Stimulated activated CD8-positive, alpha-beta memory T cell treated with anti-CD3 and anti-CD28 coated beads, Interleukin-15, amount 100 ng/mL, for 4 hours (primary cell): ENCODE data around the gene EIF4E3.

ENCODE experiments used
- DNase-seq, 2 donors: peaks; one replicate each; pipeline ENCODE4 v3.0.0-alpha.2; 2020; ENCODE audit warnings: low read depth in 2 of 2

The EIF4E3 gene

DNA sequence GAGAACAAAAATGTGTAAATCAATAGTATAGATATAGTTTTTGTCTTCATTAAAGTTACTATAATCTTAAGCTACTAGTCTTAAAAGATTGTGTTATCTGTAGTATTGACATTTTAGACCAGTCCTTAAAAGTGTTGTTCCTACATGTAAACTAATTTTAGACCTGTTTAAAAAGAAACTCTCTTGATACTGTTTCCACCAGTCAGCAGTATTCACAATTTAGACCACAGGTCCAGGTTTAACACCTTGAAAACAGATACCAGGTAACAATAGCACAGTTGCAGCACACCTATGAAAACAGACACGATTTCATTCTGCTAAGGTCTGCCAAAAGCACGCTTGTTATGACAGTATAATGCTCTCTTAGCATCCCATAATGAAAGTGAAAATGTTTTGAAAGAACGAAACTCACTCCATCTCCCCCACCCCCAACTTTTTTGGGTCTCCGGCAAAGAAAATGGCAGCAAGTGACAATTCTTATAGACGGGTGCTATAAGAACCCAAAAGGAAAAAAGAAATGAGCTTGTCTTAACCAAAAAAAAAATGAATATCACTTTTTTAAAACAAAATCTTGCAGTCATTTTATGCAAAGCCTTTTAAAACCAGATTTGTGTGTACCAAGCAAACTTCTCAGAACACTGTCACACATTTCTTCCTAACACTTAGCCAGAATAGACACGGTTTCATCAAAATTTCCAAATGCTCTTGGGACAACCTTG, 1.6 kb downstream of the EIF4E3 start:
- DNase-seq: no peak

DNA sequence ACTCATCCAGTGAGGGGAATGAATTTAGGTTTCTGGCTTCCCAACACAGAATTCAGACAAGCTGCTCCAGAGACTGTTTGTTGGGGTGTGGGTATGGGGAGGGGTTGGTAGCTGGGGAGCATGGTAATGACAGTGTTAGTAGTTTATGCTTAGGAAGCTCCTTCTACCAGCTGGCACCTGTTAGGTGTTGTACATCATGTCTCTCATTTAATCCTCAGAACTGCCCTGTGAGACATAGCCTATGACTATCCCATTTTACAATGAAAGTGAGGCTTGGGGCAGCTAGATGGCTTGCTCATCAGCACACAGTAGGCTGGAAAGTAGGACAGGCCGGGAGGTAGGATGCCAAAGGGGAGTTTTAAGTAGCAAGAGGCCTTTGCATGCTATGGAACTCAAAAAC, 2.5 kb downstream of the EIF4E3 start:
- no peak for DNase-seq

DNA sequence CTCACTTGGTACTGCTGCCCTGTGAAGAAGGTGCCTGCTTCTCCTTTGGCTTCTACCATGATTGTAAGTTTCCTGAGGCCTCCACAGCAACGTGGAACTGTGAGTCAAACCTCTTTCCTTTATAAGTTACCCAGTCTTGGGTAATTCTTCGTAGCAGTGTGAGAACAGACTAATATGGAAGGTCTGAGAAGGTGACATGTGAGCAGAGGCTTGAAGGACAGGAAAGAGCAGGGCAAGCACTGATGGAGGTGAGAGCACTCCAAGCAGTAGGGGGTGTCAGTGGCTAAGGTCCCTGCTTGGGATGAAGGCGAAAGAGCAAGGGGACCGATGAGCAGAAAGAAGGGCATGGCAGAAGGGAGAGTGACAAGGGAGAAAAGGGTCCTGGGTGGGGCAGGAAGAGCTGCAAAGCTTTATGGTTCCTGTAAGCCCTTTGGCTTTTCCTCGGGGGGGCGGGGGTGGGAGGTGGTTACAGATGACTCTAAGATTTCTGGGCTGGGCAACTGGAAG, 3.5 kb downstream of the EIF4E3 start:
- DNase-seq: no peak

DNA sequence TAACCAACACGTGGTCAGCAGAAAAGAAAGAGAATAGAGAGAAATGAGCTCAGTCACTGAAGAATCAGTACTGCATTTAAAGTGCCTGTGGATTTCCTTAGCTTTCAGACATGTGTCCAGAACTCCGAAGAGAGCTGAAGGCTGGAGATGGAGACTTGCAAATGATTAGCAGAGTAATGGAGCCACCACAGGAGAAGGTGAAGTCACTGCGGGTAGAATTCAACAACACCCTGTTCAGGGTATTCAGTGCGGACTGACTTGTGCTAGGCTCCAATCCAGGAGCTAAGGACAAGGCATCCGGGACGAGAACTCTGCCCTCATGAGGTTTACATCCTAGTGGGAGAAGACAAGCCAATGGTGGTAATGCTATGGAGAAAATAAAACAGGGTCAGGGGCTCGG, 4.2 kb downstream of the EIF4E3 start:
- no peak for DNase-seq

DNA sequence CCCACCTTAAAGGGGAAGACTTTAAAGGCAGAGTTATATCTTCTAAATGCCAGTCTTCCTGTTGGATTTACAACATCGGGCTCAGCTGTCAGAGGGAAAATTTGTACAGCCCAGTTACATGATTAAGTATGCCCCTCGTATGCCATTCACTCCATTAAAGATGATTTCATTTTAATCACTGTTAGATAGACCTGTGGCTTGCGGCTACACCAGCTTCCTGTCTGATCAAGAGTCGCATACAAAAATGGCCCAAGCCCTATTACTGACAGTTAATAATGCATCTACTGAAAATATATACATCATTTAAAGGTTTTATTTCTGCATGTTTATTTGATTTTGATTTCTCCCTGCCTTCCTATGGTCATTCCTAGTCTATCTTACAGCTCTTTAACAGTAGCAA, 7.1 kb downstream of the EIF4E3 start:
- DNase-seq: no peak

DNA sequence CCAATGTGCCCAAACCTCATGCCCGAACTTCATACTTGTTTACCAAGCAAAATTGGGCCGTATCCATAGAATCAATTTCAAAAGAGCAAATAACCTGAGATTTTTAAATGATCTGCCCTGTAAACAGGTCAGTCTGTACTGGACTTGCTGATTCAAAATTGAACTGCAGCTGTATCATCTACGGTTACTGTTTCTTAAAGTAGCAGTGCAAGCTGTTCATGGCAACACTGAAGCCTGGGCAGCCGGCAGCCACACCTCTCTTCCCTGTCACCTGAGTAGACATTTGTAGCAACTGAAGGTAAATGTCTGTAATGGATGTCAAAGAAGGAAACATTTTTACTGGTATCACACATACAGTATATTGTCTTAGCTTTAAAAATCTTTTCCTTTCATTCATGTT, 10.6 kb downstream of the EIF4E3 start:
- DNase-seq: no peak

DNA sequence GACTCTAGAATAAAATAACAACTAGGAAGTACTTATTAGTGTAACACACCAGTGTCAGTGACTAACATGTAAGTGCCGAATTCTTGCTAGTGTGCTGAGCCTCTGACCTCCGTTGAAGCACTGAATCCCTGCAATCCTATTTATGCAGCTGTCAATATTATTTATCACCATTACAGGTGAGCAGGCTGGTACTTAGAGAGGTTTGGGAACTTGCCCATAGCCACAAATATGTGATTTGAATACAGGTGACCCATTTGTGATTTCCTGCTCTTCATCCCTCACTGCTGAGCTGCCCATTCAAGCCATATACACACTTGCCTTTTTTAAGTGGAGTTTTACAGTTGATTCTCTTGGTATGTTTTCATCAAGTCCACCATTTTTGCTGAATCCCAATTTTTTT, 12.2 kb downstream of the EIF4E3 start:
- DNase-seq: no peak

DNA sequence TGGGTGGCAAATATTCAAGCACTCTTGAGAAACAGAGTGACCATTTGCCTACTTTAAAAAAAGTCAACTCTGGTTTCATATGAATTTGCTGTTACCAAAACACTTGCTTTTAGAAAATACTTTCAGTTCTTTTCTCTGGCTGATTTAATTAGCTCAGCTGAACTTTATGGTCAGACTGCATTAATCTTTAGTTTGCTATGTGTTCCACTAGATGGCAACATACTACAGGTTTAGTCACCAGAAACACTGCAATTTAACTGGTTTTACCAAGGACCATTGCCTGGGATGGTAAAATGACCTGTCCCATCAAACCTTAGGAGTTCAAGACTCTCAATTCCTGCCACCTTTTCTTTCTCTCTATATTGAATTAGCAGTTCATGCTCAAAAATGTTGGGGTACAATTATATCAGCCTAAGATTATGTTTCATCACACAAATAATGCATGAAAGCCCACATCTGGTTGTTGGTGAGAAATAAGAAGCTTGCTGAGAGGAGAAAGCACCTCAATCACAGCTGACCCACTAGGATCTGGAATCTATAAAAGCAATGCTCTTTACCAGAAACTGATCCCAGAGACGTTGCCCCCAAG, 14.2 kb downstream of the EIF4E3 start:
- no peak for DNase-seq

DNA sequence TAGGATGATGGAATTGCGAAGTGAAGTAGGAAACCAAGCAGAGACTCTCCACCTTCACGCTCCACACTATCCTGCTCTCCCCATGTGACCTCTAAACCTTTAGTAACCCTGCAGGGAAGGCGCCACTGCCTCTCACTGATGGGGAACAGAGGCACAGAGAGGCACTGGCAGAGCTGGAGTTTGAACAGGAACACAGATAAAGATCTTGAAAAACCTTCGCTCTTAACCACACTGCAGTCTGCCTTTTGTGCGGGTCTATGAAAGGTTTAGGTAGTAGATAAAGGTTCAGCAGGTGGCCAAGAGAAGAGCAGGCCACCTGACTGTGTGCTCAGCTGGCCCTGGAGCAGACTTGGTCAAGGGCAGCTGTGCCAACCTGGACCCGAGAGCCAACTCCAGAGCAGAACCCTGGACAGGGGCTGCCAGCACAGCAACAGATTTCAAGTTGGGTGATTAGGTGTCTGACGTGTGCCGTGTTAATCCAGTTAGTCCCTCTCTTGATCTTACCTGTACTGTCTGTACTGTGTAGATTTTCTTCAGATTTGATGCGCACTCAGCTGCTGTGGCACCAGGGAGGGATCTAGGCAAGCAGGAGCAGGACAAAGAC, 15.2 kb downstream of the EIF4E3 start:
- DNase-seq: no peak

DNA sequence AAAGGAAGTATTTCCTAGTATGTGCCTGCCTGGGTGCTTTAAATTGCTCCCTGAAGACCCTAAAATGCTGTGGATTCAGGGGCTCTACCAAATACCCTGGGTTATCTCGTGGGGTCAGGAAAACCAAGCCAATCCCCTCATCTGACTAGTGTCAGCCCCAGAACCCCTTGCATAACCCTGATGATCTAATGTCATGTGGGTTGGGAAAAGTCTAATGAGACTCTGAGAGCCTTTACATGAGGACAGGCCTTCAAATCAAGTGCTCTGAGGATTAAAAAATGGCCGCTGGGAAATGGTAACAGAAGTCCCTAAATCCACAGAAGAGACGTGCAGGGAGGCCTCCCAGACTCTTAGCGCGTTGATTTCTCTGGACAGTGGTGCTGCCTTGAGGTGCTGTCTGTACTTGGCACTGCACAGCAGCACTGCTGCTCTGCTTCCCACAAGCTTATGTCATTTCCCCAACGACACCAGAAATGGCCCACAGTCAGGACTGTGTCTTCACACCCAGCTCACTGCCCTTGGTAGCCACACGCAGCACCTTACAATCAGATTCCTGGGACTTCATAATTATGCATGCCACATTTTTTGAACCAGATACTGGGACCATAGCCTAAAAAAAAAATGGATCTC, 16.6 kb downstream of the EIF4E3 start:
- DNase-seq: no peak

DNA sequence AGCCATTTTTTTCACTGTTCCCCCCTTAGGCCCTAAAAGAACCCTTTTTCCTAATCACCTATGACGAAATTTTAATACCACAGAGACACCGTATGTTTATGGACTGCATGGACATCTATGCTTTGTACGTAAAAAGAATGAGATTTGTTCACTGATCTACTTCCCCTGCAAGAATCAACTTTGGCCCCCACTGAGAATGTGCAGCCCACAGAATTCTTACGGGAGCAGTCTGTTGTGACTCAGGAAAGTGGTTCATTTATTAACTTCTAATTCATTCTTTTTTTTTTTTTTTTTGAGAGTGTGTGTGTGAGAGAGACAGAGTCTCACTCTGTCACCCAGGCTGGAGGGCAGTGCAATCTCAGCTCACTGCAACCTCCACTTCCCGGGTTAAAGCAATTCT, 17.6 kb downstream of the EIF4E3 start:
- no peak for DNase-seq

DNA sequence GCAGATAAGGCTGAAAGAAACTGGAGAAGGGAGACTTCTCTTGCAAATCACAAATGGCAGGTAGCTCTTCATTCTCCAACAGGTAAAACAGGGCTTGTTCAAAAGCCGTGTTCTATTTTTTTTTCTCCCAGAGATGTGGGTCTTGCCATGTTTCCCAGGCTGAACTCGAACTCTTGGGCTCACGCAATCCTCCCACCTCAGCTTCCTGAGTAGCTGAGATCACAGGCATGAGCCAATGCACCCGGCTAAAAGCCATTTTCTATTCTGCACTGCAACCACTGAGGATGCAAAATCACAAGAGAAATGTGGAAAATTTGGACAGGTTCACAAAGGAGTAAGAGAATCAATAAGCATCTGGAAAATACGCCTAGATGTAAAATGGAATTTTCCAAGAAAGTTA, 19.5 kb downstream of the EIF4E3 start:
- no peak for DNase-seq

DNA sequence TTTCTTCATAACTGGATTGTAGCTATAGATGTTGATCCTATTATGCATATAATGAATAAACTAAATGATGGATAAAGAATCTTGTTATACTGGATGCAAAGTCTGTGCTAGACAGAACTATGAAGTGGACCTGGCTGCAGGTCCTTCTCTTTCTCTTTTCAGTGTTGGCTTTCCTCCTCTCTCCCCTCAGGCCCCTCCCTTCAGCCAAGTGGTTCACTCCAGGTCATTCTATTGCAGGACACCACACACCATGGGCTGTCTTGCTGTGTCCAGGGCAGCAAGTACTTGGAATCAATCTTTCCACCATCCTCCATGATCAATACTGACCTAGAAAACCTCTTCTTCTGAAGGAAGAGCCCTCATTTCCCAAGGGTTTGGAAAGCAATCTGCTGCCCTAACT, 20.3 kb downstream of the EIF4E3 start:
- no peak for DNase-seq

DNA sequence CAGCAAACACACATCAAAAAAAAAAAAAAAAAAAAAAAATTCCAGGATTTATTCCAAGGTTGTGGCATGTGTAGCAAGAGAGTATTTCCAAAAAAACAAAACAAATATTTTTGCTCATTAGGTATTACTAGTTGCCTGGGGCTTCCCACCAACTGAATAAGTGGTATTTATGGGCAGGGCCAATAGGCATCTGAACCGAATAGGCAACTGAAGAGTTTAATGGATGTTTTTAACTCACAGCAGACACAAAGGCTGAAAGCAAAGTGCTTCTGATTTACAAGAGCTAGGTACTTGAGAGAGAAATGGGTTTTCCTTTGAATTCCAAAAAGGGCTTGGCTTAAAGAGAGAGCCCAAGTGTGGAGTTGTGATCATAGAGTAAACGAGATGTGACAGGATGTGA, 21.4 kb downstream of the EIF4E3 start:
- DNase-seq: no peak

DNA sequence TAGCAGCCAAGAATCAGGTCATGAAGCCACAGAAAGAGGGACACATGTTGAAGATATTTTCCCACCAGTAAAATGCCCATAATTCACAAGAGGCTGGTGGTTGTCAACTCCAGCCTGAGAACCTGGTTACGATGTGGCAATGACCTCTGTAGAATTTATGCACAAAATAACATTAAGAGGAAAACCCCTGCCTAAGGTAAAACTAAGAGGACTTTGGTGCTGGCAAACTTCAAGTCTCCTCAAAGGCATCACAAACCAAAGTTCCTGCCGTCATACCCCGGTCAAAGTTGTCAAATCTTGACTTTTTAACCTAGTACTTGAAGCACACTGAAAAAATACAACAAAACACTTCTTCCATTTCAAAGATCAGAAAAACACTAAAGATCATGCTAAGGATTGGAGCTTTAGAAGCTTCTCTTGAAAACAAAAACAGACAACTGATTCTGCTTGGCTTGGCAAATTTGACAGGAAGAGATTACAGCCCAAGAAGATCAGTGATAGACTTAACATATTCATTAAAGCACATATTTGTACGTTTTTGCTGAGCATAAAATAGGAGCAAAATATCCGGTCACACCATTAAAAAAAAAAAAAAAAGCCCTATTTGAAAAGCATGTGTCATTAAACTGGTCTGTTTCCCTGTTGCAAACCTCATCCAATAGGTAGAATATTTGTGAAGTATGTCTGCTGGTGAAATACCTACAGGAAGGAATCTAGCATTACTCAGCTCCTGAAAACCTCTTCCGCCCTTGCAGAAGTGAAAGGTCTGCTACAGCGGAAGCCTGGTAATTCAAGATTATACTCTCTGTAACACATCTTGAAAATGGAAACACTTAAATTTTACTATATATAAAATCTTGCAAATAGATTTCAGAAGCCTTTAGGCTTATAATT, 22.8 kb downstream of the EIF4E3 start:
- DNase-seq: no peak

DNA sequence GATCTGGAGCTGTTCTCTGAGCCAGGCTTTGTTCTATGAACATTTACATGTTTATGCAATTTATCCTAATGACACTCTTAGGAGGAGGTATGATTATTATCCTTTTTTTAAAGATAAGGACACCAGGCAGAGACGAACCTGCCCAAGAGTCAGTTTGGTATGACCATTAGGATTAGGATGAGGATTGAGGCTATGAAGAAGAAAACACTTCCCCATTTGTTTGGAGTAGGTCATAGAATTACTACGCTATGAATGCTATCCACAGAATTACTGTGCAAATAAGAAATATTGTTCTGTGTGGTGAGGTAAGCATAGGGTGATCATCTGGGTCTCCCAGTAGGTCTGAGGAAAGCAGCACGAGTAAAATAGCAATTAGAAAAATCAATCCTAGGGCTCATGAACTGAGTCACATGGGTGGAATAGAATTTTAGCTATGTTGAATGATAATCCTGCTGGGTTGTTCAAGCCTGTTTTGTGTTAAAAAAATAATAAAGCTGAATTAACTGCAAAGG, 23.9 kb downstream of the EIF4E3 start:
- no peak for DNase-seq

DNA sequence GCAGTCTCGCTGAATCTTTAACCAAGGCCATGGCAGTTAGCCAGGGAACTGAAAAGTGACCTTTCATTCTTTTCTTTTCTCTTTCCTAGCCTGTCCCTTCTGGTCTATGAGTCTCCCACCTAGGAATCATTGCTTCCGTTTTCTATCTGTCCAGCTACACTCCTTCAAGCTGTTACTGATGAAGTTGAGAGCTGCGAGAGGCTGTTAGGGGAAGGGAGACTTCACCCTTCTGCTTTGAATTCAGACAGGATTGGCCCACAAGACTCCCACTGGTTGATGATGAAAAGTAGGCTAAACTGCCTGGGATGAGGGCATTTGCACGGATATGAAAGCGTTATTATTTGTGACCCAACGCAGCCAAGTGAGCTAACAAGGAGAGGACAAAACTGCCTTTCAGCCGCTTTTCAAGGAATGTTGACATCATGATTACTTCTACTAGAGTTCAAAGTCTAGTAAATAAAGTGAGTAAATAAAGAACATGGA, 30.2 kb downstream of the EIF4E3 start:
- no peak for DNase-seq

DNA sequence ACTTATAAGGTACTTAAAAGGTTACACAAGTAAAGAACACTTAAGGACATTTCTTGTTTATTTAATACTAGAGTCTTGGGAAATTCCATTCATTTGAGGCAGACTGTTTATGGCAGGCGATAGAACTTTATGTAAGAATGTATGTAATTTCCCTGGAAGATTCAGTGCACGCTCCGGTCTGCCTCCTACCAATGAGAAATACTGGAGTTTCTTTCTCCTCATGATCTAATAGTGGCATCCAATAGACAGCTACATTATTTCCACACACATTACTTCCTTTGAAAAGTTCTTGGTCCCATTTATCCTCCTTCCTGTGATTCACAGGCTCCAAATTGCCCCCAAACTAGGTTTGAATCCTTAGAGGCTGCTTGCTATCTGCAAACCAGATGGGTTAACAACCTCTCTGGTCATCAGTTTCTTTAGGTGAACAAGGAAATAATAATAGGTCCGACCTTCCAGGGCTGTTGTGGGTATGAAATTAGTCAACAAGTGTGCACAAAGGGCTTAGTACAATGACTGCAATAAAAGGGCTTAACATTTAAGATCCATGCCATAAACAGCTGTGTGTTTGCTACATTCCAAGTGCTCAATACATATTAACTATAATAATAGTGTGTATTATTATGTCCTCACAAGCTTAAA, 30.7 kb downstream of the EIF4E3 start:
- DNase-seq: no peak

DNA sequence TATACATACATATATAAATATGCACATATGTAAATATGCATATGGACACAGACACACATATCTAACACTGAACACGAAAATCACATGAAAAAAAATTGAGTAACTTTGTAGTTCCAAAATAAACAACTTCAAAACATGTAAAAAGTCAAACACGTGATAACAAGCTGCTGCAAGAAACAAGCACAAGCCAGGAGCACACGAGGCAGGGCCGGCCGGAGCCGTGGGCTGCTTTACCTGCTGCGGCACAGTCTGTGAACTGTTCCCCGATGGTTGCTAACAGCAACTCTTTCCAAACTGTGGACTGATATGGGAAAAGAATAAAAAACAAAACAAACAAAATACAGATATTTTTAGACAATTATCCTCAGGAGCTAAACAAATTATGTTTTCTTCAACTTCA, 31.6 kb downstream of the EIF4E3 start:
- DNase-seq: no peak

DNA sequence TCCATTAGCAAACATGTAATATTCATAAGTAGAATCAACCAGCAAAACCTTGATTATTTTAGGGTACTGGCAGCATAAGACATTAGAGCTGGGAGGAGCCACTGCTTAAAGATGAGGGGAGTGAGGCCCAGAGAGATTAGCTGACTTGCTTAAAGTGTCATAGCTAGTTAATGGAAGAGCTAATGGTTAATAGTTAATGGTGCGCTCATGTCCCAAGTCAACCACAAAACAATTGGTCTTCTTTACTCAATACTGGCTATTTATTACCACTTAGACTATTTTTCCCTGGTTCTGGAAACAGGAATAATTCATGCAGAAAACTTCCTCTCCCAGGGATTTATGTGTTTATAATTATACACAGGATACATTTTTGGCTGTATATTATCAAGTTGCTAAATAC, 33.1 kb downstream of the EIF4E3 start:
- no peak for DNase-seq

DNA sequence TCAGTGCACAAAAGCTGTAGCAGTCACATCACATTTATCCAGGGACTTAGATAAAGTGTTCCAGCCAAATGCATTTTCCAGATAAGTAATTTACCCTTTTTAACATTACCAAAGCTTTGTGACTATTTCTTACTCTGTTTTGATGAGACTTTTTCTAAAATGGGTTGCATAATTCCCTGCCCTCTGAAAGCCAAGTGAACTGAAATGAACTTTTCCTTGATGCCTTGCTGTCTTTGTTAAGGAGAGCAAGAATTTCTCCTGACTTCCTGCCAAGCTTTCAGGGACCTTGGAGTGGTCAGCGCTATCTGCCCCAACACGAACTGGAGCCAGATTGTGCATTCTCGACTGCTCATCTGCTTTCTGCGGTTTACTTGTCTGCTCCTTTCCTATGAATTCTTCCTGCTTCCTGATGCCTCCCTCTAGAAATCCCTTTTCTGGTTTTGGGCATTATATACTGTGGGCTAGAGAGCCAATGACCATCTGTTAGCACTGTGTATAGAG, 34.8 kb downstream of the EIF4E3 start:
- DNase-seq: no peak
